GM12891 (cell line): ENCODE data around the gene KIAA0319L.

Experiments
- PAX5 ChIP-seq: IDR thresholded peaks from 2 replicates; pipeline ENCODE4 v1.6.1; 2011; ENCODE audit warnings: low read length, moderate library complexity, mild to moderate bottlenecking; ENCODE audit not compliant: insufficient read depth, severe bottlenecking
- POLR2A ChIP-seq: IDR thresholded peaks from 2 replicates; pipeline ENCODE4 v1.6.1; 2011; ENCODE audit warnings: low read depth, low read length, control low read depth
- POLR2AphosphoS5 ChIP-seq: IDR thresholded peaks from 2 replicates; pipeline ENCODE4 v1.6.1; 2011; ENCODE audit warnings: low read depth, low read length, control low read depth
- SPI1 ChIP-seq: IDR thresholded peaks from 2 replicates; pipeline ENCODE4 v1.6.1; 2011; ENCODE audit warnings: low read depth, low read length, control low read depth
- TAF1 ChIP-seq: IDR thresholded peaks from 2 replicates; pipeline ENCODE4 v1.6.1; 2011; ENCODE audit warnings: low read depth, low read length, control low read depth

- TF ChIP-seq POLR2A (no peak), POLR2AphosphoS5 (no peak), TAF1 (no peak), SPI1 (no peak), PAX5 (no peak)
Measured at GRCh38 chr1:35454616-35455015, 102.6 kb downstream of the KIAA0319L start.
